ENCODE results near the gene OR4M1.
"Not testable (repeated sequence)": the region's sequence is repeated elsewhere in the genome, so short reads cannot be mapped to it uniquely, and the experiment has no call there.

DNA sequence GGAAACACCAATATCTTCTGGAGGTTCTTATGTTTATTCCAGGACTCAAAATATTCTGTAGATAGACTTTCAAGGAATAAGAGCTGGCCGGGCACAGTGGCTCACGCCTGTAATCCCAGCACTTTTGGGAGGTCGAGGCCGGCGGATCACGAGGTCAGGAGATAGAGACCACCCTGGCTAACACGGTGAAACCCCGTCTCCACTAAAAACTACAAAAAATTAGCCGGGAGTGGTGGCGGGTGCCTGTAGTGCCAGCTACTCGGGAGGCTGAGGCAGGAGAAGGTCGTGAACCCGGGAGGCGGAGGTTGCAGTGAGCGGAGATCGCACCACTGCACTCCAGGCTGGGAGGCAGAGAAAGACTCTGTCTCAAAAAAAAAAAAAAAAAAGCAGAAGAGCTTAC lies 12.5 kb downstream of the OR4M1 start:
- TF ChIP-seq, protein P1, sequence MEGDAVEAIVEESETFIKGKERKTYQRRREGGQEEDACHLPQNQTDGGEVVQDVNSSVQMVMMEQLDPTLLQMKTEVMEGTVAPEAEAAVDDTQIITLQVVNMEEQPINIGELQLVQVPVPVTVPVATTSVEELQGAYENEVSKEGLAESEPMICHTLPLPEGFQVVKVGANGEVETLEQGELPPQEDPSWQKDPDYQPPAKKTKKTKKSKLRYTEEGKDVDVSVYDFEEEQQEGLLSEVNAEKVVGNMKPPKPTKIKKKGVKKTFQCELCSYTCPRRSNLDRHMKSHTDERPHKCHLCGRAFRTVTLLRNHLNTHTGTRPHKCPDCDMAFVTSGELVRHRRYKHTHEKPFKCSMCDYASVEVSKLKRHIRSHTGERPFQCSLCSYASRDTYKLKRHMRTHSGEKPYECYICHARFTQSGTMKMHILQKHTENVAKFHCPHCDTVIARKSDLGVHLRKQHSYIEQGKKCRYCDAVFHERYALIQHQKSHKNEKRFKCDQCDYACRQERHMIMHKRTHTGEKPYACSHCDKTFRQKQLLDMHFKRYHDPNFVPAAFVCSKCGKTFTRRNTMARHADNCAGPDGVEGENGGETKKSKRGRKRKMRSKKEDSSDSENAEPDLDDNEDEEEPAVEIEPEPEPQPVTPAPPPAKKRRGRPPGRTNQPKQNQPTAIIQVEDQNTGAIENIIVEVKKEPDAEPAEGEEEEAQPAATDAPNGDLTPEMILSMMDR (IDR thresholded peaks at IDR 0.05; ENCODE audit: low read depth, low read length): not testable (repeated sequence)
- not testable (repeated sequence) for TF ChIP-seq EZH2phosphoT487 (IDR thresholded peaks at IDR 0.05; ENCODE audit: low read depth)

Data from OCI-LY3 (cell line).